Lower lobe of right lung (tissue), 2 donors: ENCODE results near the gene PLEKHG1. TPM values are rescaled to one million over a fixed set of nuclear protein-coding genes. Genes with fewer than 3 reads are reported as not detected.

Experiments used
- ATAC-seq, 2 donors: fragments of 200-7000 bp; cut with Tn5 transposase; one replicate each; pipeline ENCODE4 v1.9.1; 2020 to 2022; ENCODE audit warnings: mild to moderate bottlenecking in 2 of 2, moderate library complexity in 2 of 2
- DNase-seq: peaks from one replicate; pipeline ENCODE4 v3.0.0-alpha.2; 2020
- H3K27ac ChIP-seq: fragments of 200-600 bp; one replicate; pipeline ENCODE4 v1.8.0; 2022
- H3K27me3 ChIP-seq: fragments of 200-600 bp; one replicate; pipeline ENCODE4 v1.8.0; 2022; ENCODE audit warnings: low read depth
- H3K36me3 ChIP-seq: fragments of 200-600 bp; one replicate; pipeline ENCODE4 v1.8.0; 2022; ENCODE audit warnings: mild to moderate bottlenecking
- H3K4me1 ChIP-seq: fragments of 200-600 bp; one replicate; pipeline ENCODE4 v1.8.0; 2022
- H3K4me3 ChIP-seq: fragments of 200-600 bp; one replicate; pipeline ENCODE4 v1.8.0; 2022; ENCODE audit warnings: mild to moderate bottlenecking
- H3K9me3 ChIP-seq: fragments of 200-600 bp; one replicate; pipeline ENCODE4 v1.8.0; 2022
- intact Hi-C: fragments of 100-400 bp; cut with DNase I; formaldehyde crosslinking; loops from one replicate; pipeline ENCODE4 v1.11.0; 2022
- total RNA-seq: library from RNA; stranded (reverse); fragmentation: NEBNext Ultra II Directional; extraction: Animal tissue kit (Norgen Biotek cat#: 25700); gene quantifications from one replicate; pipeline ENCODE4 v1.2.1, GENCODE V29; 2021
- TF ChIP-seq, protein P1 (sequence below): fragments of 200-600 bp; IDR thresholded peaks from one replicate; pipeline ENCODE4 v1.8.0; 2022; ENCODE audit warnings: antibody characterized with exemption, mild to moderate bottlenecking
- donor health status: DM: no; HTN: yes; CAD: no; lungs with severe emphysema.

The PLEKHG1 gene
- total RNA-seq, 1 donor from 2014 or later: 20.4 TPM

DNA sequence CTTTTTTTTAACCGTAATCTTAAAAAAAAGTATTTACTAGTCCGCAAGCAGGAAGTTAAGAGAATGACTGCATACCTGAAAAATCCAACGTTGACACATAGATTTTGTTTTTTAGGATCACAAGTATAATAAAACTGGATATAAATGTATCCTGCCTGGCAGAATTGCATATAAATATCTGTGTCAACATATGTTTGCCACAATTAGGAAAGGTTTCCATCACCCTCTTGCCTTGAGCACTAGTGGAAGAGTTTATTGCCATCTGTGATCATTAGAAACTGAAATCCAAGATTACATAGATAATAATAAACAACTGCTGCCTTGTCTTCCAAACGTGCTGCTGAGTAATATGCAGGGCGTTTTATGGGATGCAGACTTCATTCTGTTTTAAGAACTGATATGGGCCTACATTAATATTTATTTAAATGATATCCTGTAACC lies 27.9 kb downstream of the PLEKHG1 start:
- H3K27ac ChIP-seq: peak overlapping the region; percentile 21
- DNase-seq (no peak), ATAC-seq (no peak)

DNA sequence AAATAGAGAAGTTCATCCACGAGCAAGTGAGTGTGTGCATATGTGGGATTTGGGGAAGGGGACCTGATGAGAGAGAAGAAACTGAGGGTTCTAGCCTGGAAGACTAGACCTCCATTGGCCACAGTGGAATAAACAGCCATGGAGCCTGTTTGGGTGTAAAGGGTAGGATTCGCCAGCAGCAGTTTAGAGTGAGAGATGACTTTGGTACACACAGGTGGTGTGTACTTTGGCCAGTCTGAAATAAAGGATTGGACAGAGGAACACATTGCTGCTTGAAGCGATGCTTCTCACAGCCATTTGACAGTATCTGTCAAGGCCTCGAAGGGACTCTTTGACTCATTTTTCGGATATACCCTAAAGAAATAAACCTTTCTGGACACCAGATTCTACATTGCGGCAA lies 29.2 kb downstream of the PLEKHG1 start:
- TF ChIP-seq, protein P1, sequence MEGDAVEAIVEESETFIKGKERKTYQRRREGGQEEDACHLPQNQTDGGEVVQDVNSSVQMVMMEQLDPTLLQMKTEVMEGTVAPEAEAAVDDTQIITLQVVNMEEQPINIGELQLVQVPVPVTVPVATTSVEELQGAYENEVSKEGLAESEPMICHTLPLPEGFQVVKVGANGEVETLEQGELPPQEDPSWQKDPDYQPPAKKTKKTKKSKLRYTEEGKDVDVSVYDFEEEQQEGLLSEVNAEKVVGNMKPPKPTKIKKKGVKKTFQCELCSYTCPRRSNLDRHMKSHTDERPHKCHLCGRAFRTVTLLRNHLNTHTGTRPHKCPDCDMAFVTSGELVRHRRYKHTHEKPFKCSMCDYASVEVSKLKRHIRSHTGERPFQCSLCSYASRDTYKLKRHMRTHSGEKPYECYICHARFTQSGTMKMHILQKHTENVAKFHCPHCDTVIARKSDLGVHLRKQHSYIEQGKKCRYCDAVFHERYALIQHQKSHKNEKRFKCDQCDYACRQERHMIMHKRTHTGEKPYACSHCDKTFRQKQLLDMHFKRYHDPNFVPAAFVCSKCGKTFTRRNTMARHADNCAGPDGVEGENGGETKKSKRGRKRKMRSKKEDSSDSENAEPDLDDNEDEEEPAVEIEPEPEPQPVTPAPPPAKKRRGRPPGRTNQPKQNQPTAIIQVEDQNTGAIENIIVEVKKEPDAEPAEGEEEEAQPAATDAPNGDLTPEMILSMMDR: no peak
- H3K4me3 ChIP-seq: no peak overlapping the region
- H3K9me3 ChIP-seq: no peaks in the 10 kb centered on the region
- H3K27ac ChIP-seq: no peak overlapping the region
- DNase-seq: no peak
- no peak for ATAC-seq
- no peaks in the 10 kb centered on the region for H3K27me3 ChIP-seq
- intact Hi-C loops: no loop called here
- peaks cover 29% of the 10 kb centered on the region for H3K4me1 ChIP-seq
- H3K36me3 ChIP-seq: no peaks in the 10 kb centered on the region

More for the DNA sequence above, 27.9 kb downstream of the PLEKHG1 start:
- no peaks in the 10 kb centered on the region for H3K9me3 ChIP-seq
- peaks cover 32% of the 10 kb centered on the region for H3K4me1 ChIP-seq
- TF ChIP-seq, protein P1: no peak
- no peaks in the 10 kb centered on the region for H3K27me3 ChIP-seq
- H3K36me3 ChIP-seq: no peaks in the 10 kb centered on the region
- H3K4me3 ChIP-seq: no peak overlapping the region
- intact Hi-C loops: no loop called here

DNA sequence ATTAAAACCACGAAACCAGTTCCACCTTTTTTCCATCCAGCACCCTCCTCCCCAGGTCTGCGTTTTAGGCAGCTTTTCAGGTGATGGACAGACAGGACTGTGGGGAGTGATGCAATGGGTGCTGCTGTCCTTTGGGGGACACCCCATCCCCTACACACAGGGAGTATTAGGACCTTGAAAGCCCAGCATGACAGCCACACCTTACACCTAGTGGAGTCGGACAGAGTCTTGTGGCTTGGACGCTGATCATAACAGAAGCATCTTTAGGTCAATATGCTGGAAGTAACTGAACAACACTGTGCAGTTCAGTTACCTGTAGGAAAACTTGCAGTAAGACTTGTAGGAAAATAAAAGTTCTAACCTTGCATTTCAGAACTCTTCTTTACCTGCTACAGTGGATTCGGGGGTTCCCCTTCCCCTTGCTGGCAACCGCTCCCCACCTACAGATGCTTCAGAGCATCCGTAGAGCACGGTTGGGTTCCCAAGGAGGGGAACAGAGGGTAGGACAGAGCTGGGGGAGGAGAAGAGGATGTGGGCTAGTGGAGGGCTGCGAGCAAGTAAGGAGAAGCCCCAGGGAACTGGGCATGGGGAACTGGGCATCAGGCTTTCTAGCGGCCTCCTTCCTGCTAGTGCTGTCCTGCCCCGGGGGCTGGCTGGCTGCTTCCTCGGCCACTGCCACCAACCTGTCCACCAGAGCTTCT lies 31.7 kb downstream of the PLEKHG1 start:
- no peaks in the 10 kb centered on the region for H3K9me3 ChIP-seq
- peaks cover 29% of the 10 kb centered on the region for H3K4me1 ChIP-seq
- TF ChIP-seq, protein P1: no peak
- intact Hi-C loops: no loop called here
- no peak overlapping the region for H3K27ac ChIP-seq
- H3K4me3 ChIP-seq: no peak overlapping the region
- H3K27me3 ChIP-seq: no peaks in the 10 kb centered on the region
- no peak for ATAC-seq
- no peak for DNase-seq
- no peaks in the 10 kb centered on the region for H3K36me3 ChIP-seq

DNA sequence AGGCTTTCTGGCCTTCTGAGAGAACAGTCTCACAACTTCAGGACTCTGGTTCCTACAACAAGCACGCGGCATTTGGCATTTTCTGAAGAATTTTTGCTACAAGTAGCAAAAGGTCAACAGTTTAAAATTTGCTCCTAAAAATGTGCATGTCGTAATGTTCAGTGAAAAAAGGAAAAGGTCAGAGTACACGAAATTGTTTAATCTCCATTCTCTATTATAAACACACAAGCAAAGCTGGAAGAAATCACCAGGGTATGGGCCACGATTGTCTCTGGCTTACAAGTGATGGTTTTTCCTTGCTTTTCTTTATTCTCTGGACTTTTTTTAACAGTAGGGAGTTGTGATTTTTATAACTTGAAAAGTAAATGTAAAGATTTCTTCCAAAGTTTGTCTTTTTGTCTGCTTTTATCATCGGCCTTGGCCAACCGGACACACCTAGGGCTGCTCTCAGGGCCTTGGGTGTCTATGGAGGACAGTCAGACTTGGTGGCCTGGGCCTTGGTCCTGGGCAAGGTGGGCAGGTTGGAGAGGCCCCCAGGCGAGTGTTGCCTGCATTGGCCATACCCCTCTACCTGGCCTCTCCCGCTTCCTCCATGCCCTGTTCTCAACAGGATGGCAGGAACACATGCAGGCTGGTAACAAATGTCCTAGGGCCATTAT lies 32.4 kb downstream of the PLEKHG1 start:
- Histone ChIP-seq H3K9me3 (no peaks in the 10 kb centered on the region), H3K27me3 (no peaks in the 10 kb centered on the region), H3K4me1 (peaks cover 25% of the 10 kb centered on the region), H3K27ac (no peak overlapping the region), H3K4me3 (no peak overlapping the region), H3K36me3 (no peaks in the 10 kb centered on the region)
- TF ChIP-seq, protein P1: no peak
- intact Hi-C loops: no loop called here
- ATAC-seq: peak in 1 of 2 donors; percentile 17
- no peak for DNase-seq

DNA sequence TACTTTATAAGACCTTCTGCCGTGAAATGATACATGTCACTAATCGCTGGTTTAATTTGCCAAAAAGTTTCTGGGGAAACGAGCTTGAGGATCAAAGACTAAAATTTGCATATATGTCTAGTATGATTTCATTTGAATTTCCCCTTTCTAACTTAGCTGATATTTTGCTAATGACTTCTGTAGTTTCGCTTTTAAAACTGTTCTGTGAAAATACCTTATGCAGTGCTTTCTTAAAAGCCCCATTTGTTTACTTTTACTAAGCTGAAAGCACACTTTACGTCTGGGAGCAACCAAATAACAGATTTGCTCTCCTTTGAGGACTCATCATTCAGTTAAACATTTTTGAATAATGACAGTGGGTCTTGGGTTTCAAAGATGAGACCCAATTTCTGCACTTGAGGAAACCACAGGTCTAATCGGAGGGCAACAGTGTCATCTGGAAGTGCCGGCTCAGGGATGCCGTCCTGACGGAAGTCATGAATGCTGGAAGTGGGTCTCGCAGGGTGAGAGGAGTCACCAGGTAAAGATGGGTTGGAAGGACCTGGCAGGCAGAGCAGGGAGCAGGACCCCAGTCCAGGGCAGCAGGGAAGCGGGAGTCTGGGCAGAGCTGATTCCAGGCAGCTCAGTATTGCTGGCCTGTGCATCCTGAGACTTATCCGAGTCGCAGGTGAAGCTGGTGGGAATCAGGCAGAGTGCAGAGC lies 33.2 kb downstream of the PLEKHG1 start:
- no peaks in the 10 kb centered on the region for H3K27me3 ChIP-seq
- no peak for DNase-seq
- ATAC-seq: peak in 1 of 2 donors; percentile 21
- H3K36me3 ChIP-seq: no peaks in the 10 kb centered on the region
- no peaks in the 10 kb centered on the region for H3K9me3 ChIP-seq
- H3K27ac ChIP-seq: peak overlapping the region; percentile 11
- peak overlapping the region; percentile 35 for H3K4me3 ChIP-seq
- H3K4me1 ChIP-seq: peaks cover 17% of the 10 kb centered on the region
- TF ChIP-seq, protein P1: no peak
- intact Hi-C loops: no loop called here
